Fibroblast of lung (primary cell): ENCODE measurements around the gene AMZ2.
"Not testable (repeated sequence)": the region's sequence is repeated elsewhere in the genome, so short reads cannot be mapped to it uniquely, and the experiment has no call there.

Experiments used
- CTCF ChIP-seq, 2 donors: IDR thresholded peaks in 1 of 2; conservative IDR thresholded peaks in 1 of 2; 1 replicate in 1 of 2; 2 replicates in 1 of 2; pipeline ENCODE4 v1.5.1; 2011 to 2012; ENCODE audit warnings: low read length in 2 of 2, control low read depth in 1 of 2, inconsistent platforms in 1 of 2, low read depth in 1 of 2, mild to moderate bottlenecking in 1 of 2
- EZH2 ChIP-seq: IDR thresholded peaks from 2 replicates; pipeline ENCODE4 v1.5.1; 2012; ENCODE audit warnings: low read length, control low read depth, mild to moderate bottlenecking; ENCODE audit errors: missing control alignments

GRCh38 chr17:68234726-68235335 is 13.0 kb upstream of the AMZ2 start:
- TF ChIP-seq CTCF (conservative IDR thresholded peaks at IDR 0.05 in 1 of 2, IDR thresholded peaks at IDR 0.05 in 1 of 2; ENCODE audit: low read depth in 1 of 2, low read length in 2 of 2); EZH2: not testable (repeated sequence)
